DMS114 treated with DMSO at 0.1 percent for 48 hours (cell line): ENCODE results near the gene DTHD1.

Source experiments
- DNase-seq: peaks from one replicate; lab custom pipeline; 2025; ENCODE audit not compliant: unreplicated experiment; lab: John Stamatoyannopoulos, UW

DTHD1 gene

GRCh38 chr4:36312511-36312910 is 31.1 kb downstream of the DTHD1 start:
- no peak for DNase-seq

- no peak for DNase-seq
Measured at GRCh38 chr4:36313301-36313700, 31.9 kb downstream of the DTHD1 start.

GRCh38 chr4:36313703-36314102 is 32.3 kb downstream of the DTHD1 start:
- no peak for DNase-seq

GRCh38 chr4:36316607-36317006 is 35.2 kb downstream of the DTHD1 start:
- no peak for DNase-seq

GRCh38 chr4:36317721-36318120 is 36.3 kb downstream of the DTHD1 start:
- no peak for DNase-seq

- no peak for DNase-seq
Measured at GRCh38 chr4:36320117-36320896, 38.9 kb downstream of the DTHD1 start.

GRCh38 chr4:36321176-36321575 is 39.8 kb downstream of the DTHD1 start:
- no peak for DNase-seq

- no peak for DNase-seq
Measured at GRCh38 chr4:36322921-36323354, 41.5 kb downstream of the DTHD1 start.

- no peak for DNase-seq
Measured at GRCh38 chr4:36323816-36324419, 42.5 kb downstream of the DTHD1 start.

GRCh38 chr4:36324808-36325207 is 43.4 kb downstream of the DTHD1 start:
- DNase-seq: no peak

- DNase-seq: no peak
Measured at GRCh38 chr4:36325499-36325898, 44.1 kb downstream of the DTHD1 start.

- no peak for DNase-seq
Measured at GRCh38 chr4:36325926-36326325, 44.5 kb downstream of the DTHD1 start.

GRCh38 chr4:36326476-36327029 is 45.1 kb downstream of the DTHD1 start:
- DNase-seq: no peak

GRCh38 chr4:36327400-36327799 is 46.0 kb downstream of the DTHD1 start:
- no peak for DNase-seq

GRCh38 chr4:36328130-36328529 is 46.7 kb downstream of the DTHD1 start:
- no peak for DNase-seq

GRCh38 chr4:36329228-36329627 is 47.8 kb downstream of the DTHD1 start:
- DNase-seq: no peak

GRCh38 chr4:36330796-36331195 is 49.4 kb downstream of the DTHD1 start:
- DNase-seq: no peak

- no peak for DNase-seq
Measured at GRCh38 chr4:36332023-36332781, 50.8 kb downstream of the DTHD1 start.

GRCh38 chr4:36332782-36333131 is 51.3 kb downstream of the DTHD1 start:
- no peak for DNase-seq

GRCh38 chr4:36333303-36333877 is 52.0 kb downstream of the DTHD1 start:
- DNase-seq: no peak

- no peak for DNase-seq
Measured at GRCh38 chr4:36337665-36338185, 56.3 kb downstream of the DTHD1 start.
